Nephron (organoid): Measurements from ENCODE around the gene MIEF1.

ENCODE experiments used
- H3K27ac Mint-ChIP-seq, 3 experiments: 2 replicates each; pipeline ENCODE4 v1.8.0; 2020; ENCODE audit warnings: mixed read lengths in 3 of 3, mild to moderate bottlenecking in 2 of 3, moderate library complexity in 1 of 3
- H3K27me3 Mint-ChIP-seq: 2 replicates; pipeline ENCODE4 v1.8.0; 2021; ENCODE audit warnings: low read depth, mild to moderate bottlenecking, moderate library complexity, mixed read lengths
- H3K36me3 Mint-ChIP-seq: 2 replicates; pipeline ENCODE4 v1.8.0; 2020; ENCODE audit warnings: low read depth, mixed read lengths
- H3K4me1 Mint-ChIP-seq: 2 replicates; pipeline ENCODE4 v1.8.0; 2020; ENCODE audit warnings: mixed read lengths
- H3K4me3 Mint-ChIP-seq, 3 experiments: 2 replicates each; pipeline ENCODE4 v1.8.0; 2020; ENCODE audit warnings: mild to moderate bottlenecking in 3 of 3, mixed read lengths in 3 of 3, moderate library complexity in 2 of 3
- H3K9me3 Mint-ChIP-seq: 2 replicates; pipeline ENCODE4 v1.8.0; 2020; ENCODE audit warnings: mixed read lengths
- TF ChIP-seq, protein P1 (sequence below), 3 experiments: fragments of 200-600 bp; sonication (generic); IDR thresholded peaks; one replicate each; pipeline ENCODE4 v1.5.0; 2021; ENCODE audit warnings: antibody characterized with exemption in 3 of 3; ENCODE audit not compliant: unreplicated experiment in 3 of 3

Gene MIEF1

DNA sequence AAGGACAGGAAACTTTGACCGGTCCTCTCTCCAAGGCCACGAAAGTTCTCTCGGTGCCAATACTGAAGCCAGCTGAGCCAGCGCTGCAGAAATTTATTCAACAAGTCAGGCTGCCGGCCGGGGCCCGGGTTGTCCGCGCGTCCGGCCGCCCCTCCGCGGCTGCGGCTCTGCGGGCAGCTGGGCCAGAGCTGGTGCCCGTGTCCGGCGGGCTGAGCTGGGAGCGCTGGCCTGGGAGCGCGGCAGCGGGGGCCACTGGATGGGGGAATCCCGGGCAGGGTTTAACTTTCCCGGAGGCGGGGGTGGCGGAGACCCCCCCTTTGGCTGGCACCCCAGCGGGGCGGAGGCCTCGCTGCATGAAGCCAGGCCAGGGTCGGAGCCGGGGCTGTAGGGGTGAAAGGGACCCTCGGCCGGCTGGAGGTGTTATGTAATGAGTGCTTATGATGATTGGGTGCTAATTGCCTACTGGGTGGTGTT lies 56.2 kb downstream of the MIEF1 start:
- no peaks in the 10 kb centered on the region for H3K9me3 Mint-ChIP-seq
- TF ChIP-seq, protein P1, sequence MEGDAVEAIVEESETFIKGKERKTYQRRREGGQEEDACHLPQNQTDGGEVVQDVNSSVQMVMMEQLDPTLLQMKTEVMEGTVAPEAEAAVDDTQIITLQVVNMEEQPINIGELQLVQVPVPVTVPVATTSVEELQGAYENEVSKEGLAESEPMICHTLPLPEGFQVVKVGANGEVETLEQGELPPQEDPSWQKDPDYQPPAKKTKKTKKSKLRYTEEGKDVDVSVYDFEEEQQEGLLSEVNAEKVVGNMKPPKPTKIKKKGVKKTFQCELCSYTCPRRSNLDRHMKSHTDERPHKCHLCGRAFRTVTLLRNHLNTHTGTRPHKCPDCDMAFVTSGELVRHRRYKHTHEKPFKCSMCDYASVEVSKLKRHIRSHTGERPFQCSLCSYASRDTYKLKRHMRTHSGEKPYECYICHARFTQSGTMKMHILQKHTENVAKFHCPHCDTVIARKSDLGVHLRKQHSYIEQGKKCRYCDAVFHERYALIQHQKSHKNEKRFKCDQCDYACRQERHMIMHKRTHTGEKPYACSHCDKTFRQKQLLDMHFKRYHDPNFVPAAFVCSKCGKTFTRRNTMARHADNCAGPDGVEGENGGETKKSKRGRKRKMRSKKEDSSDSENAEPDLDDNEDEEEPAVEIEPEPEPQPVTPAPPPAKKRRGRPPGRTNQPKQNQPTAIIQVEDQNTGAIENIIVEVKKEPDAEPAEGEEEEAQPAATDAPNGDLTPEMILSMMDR (IDR thresholded peaks at IDR 0.05; ENCODE audit: unreplicated experiment in 3 of 3), result no peak
- no peak overlapping the region for H3K27ac Mint-ChIP-seq
- H3K4me1 Mint-ChIP-seq, result peaks cover 6% of the 10 kb centered on the region
- no peaks in the 10 kb centered on the region for H3K36me3 Mint-ChIP-seq
- peaks cover 63% of the 10 kb centered on the region for H3K27me3 Mint-ChIP-seq
- peak overlapping the region; percentile 79 to 83 (median 80) for H3K4me3 Mint-ChIP-seq

DNA sequence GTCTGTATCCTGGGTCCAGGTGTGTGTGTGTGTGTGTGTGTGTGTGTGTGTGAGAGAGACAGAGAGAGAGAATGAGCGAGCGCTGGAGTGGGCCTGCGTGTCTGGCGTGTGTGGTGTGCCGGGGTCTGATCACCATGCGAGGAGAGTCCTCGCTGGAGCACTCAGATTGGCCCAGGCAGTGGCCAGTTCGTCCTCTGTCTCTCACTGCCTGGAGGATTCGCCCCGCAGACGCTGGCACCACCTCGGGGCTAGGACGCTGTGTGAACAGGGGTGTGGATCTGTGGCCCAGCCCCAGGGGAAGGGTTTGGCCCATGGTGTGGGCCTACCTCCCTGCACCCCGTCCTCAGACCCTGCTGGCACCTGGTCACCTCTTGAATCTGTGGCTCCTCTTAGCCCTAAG lies 56.9 kb downstream of the MIEF1 start:
- Mint-ChIP-seq H3K4me1 (peaks cover 5% of the 10 kb centered on the region), H3K4me3 (peak overlapping the region; percentile 55 to 71 (median 66)), H3K9me3 (no peaks in the 10 kb centered on the region), H3K27ac (no peak overlapping the region), H3K27me3 (peaks cover 62% of the 10 kb centered on the region), H3K36me3 (no peaks in the 10 kb centered on the region)
- TF ChIP-seq, protein P1 (IDR thresholded peaks at IDR 0.05; ENCODE audit: unreplicated experiment in 3 of 3), result no peak

DNA sequence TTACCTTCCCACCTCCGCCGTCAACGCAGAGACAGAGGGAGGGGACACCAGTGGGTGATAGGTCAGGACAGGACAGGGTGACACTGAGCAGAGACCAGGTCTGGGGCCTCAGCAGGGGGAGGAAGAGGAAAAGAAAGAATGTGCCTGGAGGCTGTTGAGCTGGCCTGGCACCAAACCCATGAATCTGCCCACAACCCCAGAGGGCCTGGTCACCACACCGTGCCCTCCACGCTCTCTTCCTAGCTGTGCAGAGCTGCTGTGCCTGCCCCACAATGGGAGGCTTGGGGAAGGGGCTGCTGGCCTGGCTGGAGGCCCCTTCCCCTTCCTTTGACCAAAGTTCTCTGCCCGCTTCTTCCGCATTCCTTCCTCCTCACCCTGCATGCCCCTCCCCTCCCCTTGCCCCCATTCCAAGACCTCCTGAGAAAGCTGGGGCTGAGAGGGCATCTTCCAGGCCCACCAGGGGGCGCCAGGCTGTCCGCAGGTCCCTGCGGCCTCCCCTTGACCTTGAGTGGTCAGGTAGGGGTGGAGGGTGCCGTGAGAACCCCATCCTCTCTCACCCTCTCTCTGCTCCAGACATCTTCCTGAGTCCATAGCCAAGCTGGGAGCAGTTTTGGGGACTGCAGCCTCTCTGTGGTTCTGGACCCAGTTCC lies 57.5 kb downstream of the MIEF1 start:
- Mint-ChIP-seq H3K4me1 (no peaks in the 10 kb centered on the region), H3K36me3 (no peaks in the 10 kb centered on the region), H3K9me3 (no peaks in the 10 kb centered on the region), H3K27me3 (peaks cover 56% of the 10 kb centered on the region), H3K27ac (no peak overlapping the region), H3K4me3 (no peak overlapping the region)
- TF ChIP-seq, protein P1 (IDR thresholded peaks at IDR 0.05; ENCODE audit: unreplicated experiment in 3 of 3), result peak in 1 of 3 experiments; percentile 30

DNA sequence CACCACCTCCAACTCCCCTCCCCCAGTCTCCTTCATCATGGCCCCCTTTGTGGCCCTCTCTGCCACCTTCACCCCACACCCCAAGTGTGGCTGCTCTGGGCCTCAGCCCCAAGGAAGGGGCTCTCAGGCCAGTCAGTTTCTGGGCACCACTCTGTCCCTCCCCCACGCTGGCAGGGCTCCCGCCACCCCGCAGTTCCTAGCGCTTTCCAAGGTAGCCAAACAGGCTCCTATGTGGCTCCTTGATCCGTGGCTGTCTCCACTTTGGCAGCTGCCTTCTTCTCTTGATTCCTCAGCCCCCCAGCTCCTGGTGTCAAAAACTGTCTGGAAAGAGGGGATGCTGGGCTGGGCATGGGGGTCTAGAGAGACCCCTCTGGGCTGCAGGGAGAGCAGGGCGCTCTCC lies 58.0 kb downstream of the MIEF1 start:
- Mint-ChIP-seq H3K27me3 (peaks cover 52% of the 10 kb centered on the region), H3K36me3 (no peaks in the 10 kb centered on the region), H3K4me1 (no peaks in the 10 kb centered on the region), H3K27ac (no peak overlapping the region), H3K4me3 (no peak overlapping the region), H3K9me3 (no peaks in the 10 kb centered on the region)
- TF ChIP-seq, protein P1 (IDR thresholded peaks at IDR 0.05; ENCODE audit: unreplicated experiment in 3 of 3), result no peak

DNA sequence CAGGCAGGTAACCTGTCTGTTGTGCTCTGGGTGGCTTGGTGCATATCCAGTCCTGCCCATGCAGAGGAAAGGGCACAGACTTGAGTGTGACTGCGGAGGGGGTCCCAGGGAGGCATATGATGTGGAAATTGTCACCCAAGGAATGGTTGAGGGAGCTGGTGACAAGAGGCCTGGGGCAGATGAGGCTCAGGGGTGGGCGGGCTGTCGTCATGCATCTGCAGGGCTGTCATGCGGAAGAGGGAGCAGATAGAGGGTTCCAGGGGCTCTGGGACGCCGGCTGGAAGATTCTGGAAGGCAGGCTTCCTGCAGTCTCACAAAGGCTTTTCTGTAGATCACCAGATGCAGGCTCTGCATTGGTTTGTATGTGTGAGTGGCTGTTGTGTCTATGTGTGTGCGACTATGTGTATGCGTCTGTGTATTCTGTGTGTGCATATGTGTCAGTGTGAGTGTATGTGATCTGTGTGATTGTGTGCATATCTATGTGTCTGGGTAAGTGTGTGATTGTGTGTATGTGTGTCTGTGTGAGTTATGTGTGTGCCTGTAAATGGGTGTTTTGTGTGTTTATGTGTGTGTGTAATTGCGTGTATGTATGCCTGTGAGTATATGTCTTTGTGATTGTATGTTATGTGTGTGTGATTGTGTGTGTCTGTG lies 60.9 kb downstream of the MIEF1 start:
- Mint-ChIP-seq H3K4me3 (no peak overlapping the region), H3K36me3 (no peaks in the 10 kb centered on the region), H3K9me3 (peaks cover 6% of the 10 kb centered on the region), H3K27ac (no peak overlapping the region), H3K27me3 (peaks cover 31% of the 10 kb centered on the region), H3K4me1 (no peaks in the 10 kb centered on the region)
- TF ChIP-seq, protein P1 (IDR thresholded peaks at IDR 0.05; ENCODE audit: unreplicated experiment in 3 of 3), result no peak
